Measurements from ENCODE around the gene USP9X. TPM values are rescaled to one million over a fixed set of nuclear protein-coding genes. Genes with fewer than 3 reads are reported as not detected.

Gene USP9X
- total and polyA plus RNA-seq, 9 of the 15 experiments (the other 6 are each of a cell fraction or from before 2014, with no cell fraction given): 10.9 to 47.8 (median 29.5) TPM

- TF ChIP-seq RAD21 (CRISPR knock-in tag; conservative IDR thresholded peaks at IDR 0.05 in 1 of 2, IDR thresholded peaks at IDR 0.05 in 1 of 2): peak; percentile 60 to 78
- TF ChIP-seq JUN (IDR thresholded peaks at IDR 0.05; ENCODE audit: borderline replicate concordance, low read depth, low read length): no peak
- no peak for TF ChIP-seq JUN (CRISPR knock-in tag; IDR thresholded peaks at IDR 0.05; ENCODE audit: borderline replicate concordance)
- no peak for TF ChIP-seq HDAC1 (IDR thresholded peaks at IDR 0.05)
- TF ChIP-seq GABPB2 (CRISPR knock-in tag; conservative IDR thresholded peaks at IDR 0.05): no peak
- no peak for TF ChIP-seq NELFE (IDR thresholded peaks at IDR 0.05; ENCODE audit: insufficient read depth, insufficient read length)
- TF ChIP-seq HNRNPH1 (optimal IDR thresholded peaks at IDR 0.05; ENCODE audit: low read depth, low read length): no peak
- TF ChIP-seq, protein P1, sequence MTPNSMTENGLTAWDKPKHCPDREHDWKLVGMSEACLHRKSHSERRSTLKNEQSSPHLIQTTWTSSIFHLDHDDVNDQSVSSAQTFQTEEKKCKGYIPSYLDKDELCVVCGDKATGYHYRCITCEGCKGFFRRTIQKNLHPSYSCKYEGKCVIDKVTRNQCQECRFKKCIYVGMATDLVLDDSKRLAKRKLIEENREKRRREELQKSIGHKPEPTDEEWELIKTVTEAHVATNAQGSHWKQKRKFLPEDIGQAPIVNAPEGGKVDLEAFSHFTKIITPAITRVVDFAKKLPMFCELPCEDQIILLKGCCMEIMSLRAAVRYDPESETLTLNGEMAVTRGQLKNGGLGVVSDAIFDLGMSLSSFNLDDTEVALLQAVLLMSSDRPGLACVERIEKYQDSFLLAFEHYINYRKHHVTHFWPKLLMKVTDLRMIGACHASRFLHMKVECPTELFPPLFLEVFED (CRISPR knock-in tag; conservative IDR thresholded peaks at IDR 0.05): no peak
- peak; percentile 72 for TF ChIP-seq REST (IDR thresholded peaks at IDR 0.05; ENCODE audit: borderline replicate concordance)
- no peak for TF ChIP-seq REST (CRISPR knock-in tag; IDR thresholded peaks at IDR 0.05; ENCODE audit: low read depth)
- TF ChIP-seq NEUROD1 (IDR thresholded peaks at IDR 0.05; ENCODE audit: borderline replicate concordance, low read depth, low read length, partially characterized antibody): no peak
- no peak for TF ChIP-seq ZNF395 (CRISPR knock-in tag; IDR thresholded peaks at IDR 0.05)
- no peak for TF ChIP-seq SRSF9 (IDR thresholded peaks at IDR 0.05; ENCODE audit: borderline replicate concordance, low read depth, low read length)
- TF ChIP-seq SMC3 (conservative IDR thresholded peaks at IDR 0.05; ENCODE audit: insufficient read depth, low read depth, low read length): peak; percentile 53
- TF ChIP-seq ZNF586 (CRISPR knock-in tag; conservative IDR thresholded peaks at IDR 0.05): no peak
These were observed 190.7 kb downstream of the USP9X start (continued) for GRCh38 chrX:41275661-41276609.
